ENCODE results near the gene IDH2. TPM values are rescaled to one million over a fixed set of nuclear protein-coding genes. Genes with fewer than 3 reads are reported as not detected.
"Not testable (repeated sequence)": the region's sequence is repeated elsewhere in the genome, so short reads cannot be mapped to it uniquely, and the experiment has no call there.

Gene IDH2
- 80.6 and 94.1 TPM in 2 replicates for total RNA-seq (2014; rRNA removed)
- Bru-seq, nascent RNA: percentile 54 among the genes with signal in this experiment
- BruChase-seq, experiment 1, labeled RNA remaining after a 6-hour chase: percentile 53 among the genes with signal in this experiment
- percentile 47 among the genes with signal in this experiment for BruChase-seq, experiment 2, labeled RNA remaining after a 2-hour chase
- long read RNA-seq, transcript IDH2-201 (11 exons, 2,694 nt): major isoform, 64 of 83 reads
- long read RNA-seq, partial matches to known transcripts: 9 of 83 reads
- long read RNA-seq, other reads (novel, unspliced or antisense): 7 of 83 reads

- peak within 1 kb of the TSS; percentile 90 for H3K4me2 ChIP-seq (ENCODE audit: low read length)
- no peaks in the 10 kb centered on the region for H3K9me3 ChIP-seq (ENCODE audit: low read length)
- H3K27ac ChIP-seq (ENCODE audit: low read length): 0 out of 2 replicates have a peak within 1 kb of the TSS, but pooled peaks have one; percentile 6
- no peaks in the 10 kb centered on the region for H3F3A ChIP-seq (ENCODE audit: low read length, unreplicated experiment)
- DNase-seq (peak; percentile 89), ATAC-seq (peak; percentile 91)
- no TSS peak for BruUV-seq (replicated peaks)
- H3K9me2 ChIP-seq (replicated peaks; ENCODE audit: low read length): no peaks in the 10 kb centered on the region
- H3K4me1 ChIP-seq (ENCODE audit: insufficient read depth, low read length): peaks cover 41% of the 10 kb centered on the region
- H4K20me1 ChIP-seq (ENCODE audit: low read length): no peaks in the 10 kb centered on the region
- H3K27me3 ChIP-seq (ENCODE audit: low read length): no peaks in the 10 kb centered on the region
- TF ChIP-seq EZH2phosphoT487 (IDR thresholded peaks at IDR 0.05; ENCODE audit: borderline replicate concordance, low read length) (no peak), EZH2 (IDR thresholded peaks at IDR 0.05; ENCODE audit: low read length, unreplicated experiment) (no peak)
- intact Hi-C loops (cut with micrococcal nuclease): no loop called here
- peak within 1 kb of the TSS; percentile 84 for H3K9ac ChIP-seq (ENCODE audit: low read length)
- H2AFZ ChIP-seq (ENCODE audit: low read length): peak within 1 kb of the TSS; percentile 89
- peak within 1 kb of the TSS; percentile 84 for H3K4me3 ChIP-seq (ENCODE audit: low read length)
- peaks cover 20% of the 10 kb centered on the region for H3K79me2 ChIP-seq (ENCODE audit: low read length)
- no peaks in the 10 kb centered on the region for H3K36me3 ChIP-seq (ENCODE audit: low read depth, low read length)
- ChIA-PET POLR2A (ENCODE audit: unreplicated experiment) (interaction anchor here (0.5 to 0.7 kb wide), 3 partner anchors 15 to 787 kb away, joined by 3 to 4 read pairs (median 4); no protein-coding TSS in a partner anchor), CTCF (interaction anchor here (0.6 kb wide), 1 partner anchor 20 kb away, joined by 9 read pairs; no protein-coding TSS in a partner anchor)
Measured at GRCh38 chr15:90101969-90102890, at the start of gene IDH2. Gene IDH2 (minus strand): TSS chr15:90102468. CDS start chr15:90102390, 78 bp downstream.

- H4K20me1 ChIP-seq (ENCODE audit: low read length); H3K4me2 ChIP-seq (ENCODE audit: low read length); POLR2A ChIA-PET (ENCODE audit: unreplicated experiment); H2AFZ ChIP-seq (ENCODE audit: low read length); H3K9me2 ChIP-seq (replicated peaks; ENCODE audit: low read length); H3K9me3 ChIP-seq (ENCODE audit: low read length); H3K79me2 ChIP-seq (ENCODE audit: low read length); H3K36me3 ChIP-seq (ENCODE audit: low read depth, low read length); BruUV-seq (replicated peaks); intact Hi-C loops (cut with micrococcal nuclease); CTCF ChIA-PET; H3K27ac ChIP-seq (ENCODE audit: low read length); H3K9ac ChIP-seq (ENCODE audit: low read length); DNase-seq; H3K4me3 ChIP-seq (ENCODE audit: low read length); ATAC-seq; H3F3A ChIP-seq (ENCODE audit: low read length, unreplicated experiment); H3K27me3 ChIP-seq (ENCODE audit: low read length): not testable (repeated sequence)
- peaks cover 26% of the 10 kb centered on the region for H3K4me1 ChIP-seq (ENCODE audit: insufficient read depth, low read length)
Measured at GRCh38 chr15:90150551-90150950, 48.3 kb upstream of the IDH2 start.

GRCh38 chr15:90149609-90150340 lies 47.5 kb upstream of the IDH2 start:
- DNase-seq (no peak), ATAC-seq (peak; percentile 21; the same call in 1 of the 2 replicates)
- Histone ChIP-seq H3K9me2 (replicated peaks; ENCODE audit: low read length) (no peaks in the 10 kb centered on the region), H3K79me2 (ENCODE audit: low read length) (no peaks in the 10 kb centered on the region), H4K20me1 (ENCODE audit: low read length) (no peaks in the 10 kb centered on the region), H3K9me3 (ENCODE audit: low read length) (no peaks in the 10 kb centered on the region), H3K9ac (ENCODE audit: low read length) (no peak overlapping the region), H3K4me2 (ENCODE audit: low read length) (peak overlapping the region; percentile 67), H3K27me3 (ENCODE audit: low read length) (no peaks in the 10 kb centered on the region), H3F3A (ENCODE audit: low read length, unreplicated experiment) (no peaks in the 10 kb centered on the region), H3K27ac (ENCODE audit: low read length) (no peak overlapping the region), H2AFZ (ENCODE audit: low read length) (peak overlapping the region; percentile 81), H3K4me1 (ENCODE audit: insufficient read depth, low read length) (peaks cover 20% of the 10 kb centered on the region), H3K36me3 (ENCODE audit: low read depth, low read length) (no peaks in the 10 kb centered on the region), H3K4me3 (ENCODE audit: low read length) (peak overlapping the region; percentile 39; the same call in 1 of the 2 replicates)
- POLR2A ChIA-PET (ENCODE audit: unreplicated experiment): no interaction called here
- no TSS peak for BruUV-seq (replicated peaks)
- TF ChIP-seq CTCF (conservative IDR thresholded peaks at IDR 0.05; ENCODE audit: low read depth, low read length): no peak
- CTCF ChIA-PET: no interaction called here
- intact Hi-C loops (cut with micrococcal nuclease): no loop called here

GRCh38 chr15:90146198-90146761 lies 44.0 kb upstream of the IDH2 start:
- H3K27me3 ChIP-seq (ENCODE audit: low read length); H2AFZ ChIP-seq (ENCODE audit: low read length); H3F3A ChIP-seq (ENCODE audit: low read length, unreplicated experiment); H4K20me1 ChIP-seq (ENCODE audit: low read length); BruUV-seq (replicated peaks); H3K9ac ChIP-seq (ENCODE audit: low read length); H3K79me2 ChIP-seq (ENCODE audit: low read length); ATAC-seq; CTCF ChIA-PET; H3K4me2 ChIP-seq (ENCODE audit: low read length); DNase-seq; H3K9me3 ChIP-seq (ENCODE audit: low read length); POLR2A ChIA-PET (ENCODE audit: unreplicated experiment); H3K4me3 ChIP-seq (ENCODE audit: low read length); intact Hi-C loops (cut with micrococcal nuclease); H3K36me3 ChIP-seq (ENCODE audit: low read depth, low read length); H3K9me2 ChIP-seq (replicated peaks; ENCODE audit: low read length); H3K27ac ChIP-seq (ENCODE audit: low read length): not testable (repeated sequence)
- H3K4me1 ChIP-seq (ENCODE audit: insufficient read depth, low read length): peaks cover 24% of the 10 kb centered on the region
